HEK293 (cell line): Measurements from ENCODE around the gene DHRS7.
A peak's percentile ranks its signal among the peaks of the same experiment; 100 is the strongest.

Source experiments
- CTCF ChIA-PET: fragments of 350-600 bp; formaldehyde crosslinking; extraction: SDS; loops from one replicate; lab custom pipeline; 2021; ENCODE audit warnings: antibody characterized with exemption; lab: Yijun Ruan, JAX
- POLR2A ChIA-PET: fragments of 300-600 bp; formaldehyde crosslinking; extraction: SDS; loops from one replicate; lab custom pipeline; 2020; ENCODE audit warnings: antibody characterized with exemption, inconsistent platforms; lab: Yijun Ruan, JAX
- H3K27ac ChIP-seq: fragments of 200-500 bp; sonication (Bioruptor generic); 2 replicates; pipeline ENCODE4 v1.5.1; 2014; ENCODE audit warnings: low read depth, low read length, control low read depth, inconsistent platforms; ENCODE audit errors: extremely low read depth
- H3K36me3 ChIP-seq, 2 experiments: fragments of 200-500 bp in 1 of 2; sonication (Bioruptor generic) in 1 of 2; 1 replicate in 1 of 2; 2 replicates in 1 of 2; pipeline ENCODE4 v1.5.1; 2014 to 2017; ENCODE audit warnings: inconsistent platforms in 2 of 2, low read length in 2 of 2; ENCODE audit not compliant: control insufficient read depth in 2 of 2, insufficient read depth in 1 of 2
- H3K4me1 ChIP-seq: fragments of 200-500 bp; sonication (Bioruptor generic); 2 replicates; pipeline ENCODE4 v1.5.1; 2014; ENCODE audit warnings: mild to moderate bottlenecking, low read length, inconsistent platforms; ENCODE audit not compliant: control insufficient read depth, insufficient read depth
- H3K4me3 ChIP-seq: 2 replicates; pipeline ENCODE4 v1.5.1; 2011; ENCODE audit warnings: low read depth, mild to moderate bottlenecking, control low read depth, low read length, moderate library complexity
- H3K9me3 ChIP-seq: fragments of 200-500 bp; sonication (Bioruptor generic); 2 replicates; pipeline ENCODE4 v1.5.1; 2014; ENCODE audit warnings: low read depth, low read length, inconsistent platforms; ENCODE audit not compliant: control insufficient read depth, insufficient read depth
- EGR2 ChIP-seq: fragments of 450-650 bp; formaldehyde crosslinking; IDR thresholded peaks from 2 replicates; pipeline ENCODE4 v1.5.1; 2016; ENCODE audit warnings: low read depth, missing biosample characterization, missing genetic modification characterization
- GLIS1 ChIP-seq: fragments of 450-650 bp; formaldehyde crosslinking; IDR thresholded peaks from 2 replicates; pipeline ENCODE4 v1.5.1; 2016; ENCODE audit warnings: missing biosample characterization, missing genetic modification characterization
- KLF10 ChIP-seq: fragments of 450-650 bp; IDR thresholded peaks from 2 replicates; pipeline ENCODE4 v1.5.1; 2018; ENCODE audit warnings: missing biosample characterization, mild to moderate bottlenecking, missing genetic modification characterization
- KLF8 ChIP-seq: fragments of 450-650 bp; formaldehyde crosslinking; IDR thresholded peaks from 2 replicates; pipeline ENCODE4 v1.5.1; 2016; ENCODE audit warnings: missing biosample characterization, missing genetic modification characterization
- MYNN ChIP-seq: fragments of 450-650 bp; formaldehyde crosslinking; IDR thresholded peaks from 2 replicates; pipeline ENCODE4 v1.5.1; 2016; ENCODE audit warnings: missing biosample characterization, missing genetic modification characterization, borderline replicate concordance
- RBAK ChIP-seq: fragments of 450-650 bp; formaldehyde crosslinking; IDR thresholded peaks from 2 replicates; pipeline ENCODE4 v1.5.1; 2016; ENCODE audit warnings: missing biosample characterization, missing genetic modification characterization
- REPIN1 ChIP-seq: fragments of 450-650 bp; formaldehyde crosslinking; IDR thresholded peaks from 2 replicates; pipeline ENCODE4 v1.5.1; 2017; ENCODE audit warnings: missing biosample characterization, missing genetic modification characterization, low read depth
- ZBTB1 ChIP-seq: fragments of 450-650 bp; formaldehyde crosslinking; IDR thresholded peaks from 2 replicates; pipeline ENCODE4 v1.5.1; 2016; ENCODE audit warnings: missing biosample characterization, missing genetic modification characterization
- ZNF133 ChIP-seq: fragments of 450-650 bp; formaldehyde crosslinking; IDR thresholded peaks from 2 replicates; pipeline ENCODE4 v1.5.1; 2016; ENCODE audit warnings: missing biosample characterization, missing genetic modification characterization
- ZNF146 ChIP-seq: fragments of 450-650 bp; formaldehyde crosslinking; IDR thresholded peaks from 2 replicates; pipeline ENCODE4 v1.5.1; 2016; ENCODE audit warnings: missing biosample characterization, missing genetic modification characterization
- ZNF174 ChIP-seq: fragments of 450-650 bp; formaldehyde crosslinking; IDR thresholded peaks from 2 replicates; pipeline ENCODE4 v1.5.0; 2017; ENCODE audit warnings: missing biosample characterization, mild to moderate bottlenecking, missing genetic modification characterization
- ZNF184 ChIP-seq: fragments of 450-650 bp; IDR thresholded peaks from 2 replicates; pipeline ENCODE4 v1.5.1; 2018; ENCODE audit warnings: missing biosample characterization, mild to moderate bottlenecking, missing genetic modification characterization
- ZNF23 ChIP-seq: fragments of 450-650 bp; formaldehyde crosslinking; IDR thresholded peaks from 2 replicates; pipeline ENCODE4 v1.5.1; 2016; ENCODE audit warnings: missing biosample characterization, missing genetic modification characterization, borderline replicate concordance
- ZNF24 ChIP-seq: fragments of 450-650 bp; formaldehyde crosslinking; IDR thresholded peaks from 2 replicates; pipeline ENCODE4 v1.5.1; 2016; ENCODE audit warnings: missing biosample characterization, missing genetic modification characterization
- ZNF266 ChIP-seq: fragments of 450-650 bp; formaldehyde crosslinking; IDR thresholded peaks from 2 replicates; pipeline ENCODE4 v1.5.1; 2016; ENCODE audit warnings: missing biosample characterization, missing genetic modification characterization, low read depth
- ZNF366 ChIP-seq: fragments of 450-650 bp; formaldehyde crosslinking; conservative IDR thresholded peaks from 2 replicates; pipeline ENCODE4 v1.5.1; 2016; ENCODE audit warnings: missing biosample characterization, missing genetic modification characterization
- ZNF394 ChIP-seq: fragments of 450-650 bp; formaldehyde crosslinking; IDR thresholded peaks from 2 replicates; pipeline ENCODE4 v1.5.1; 2016; ENCODE audit warnings: missing biosample characterization, missing genetic modification characterization, mild to moderate bottlenecking, moderate library complexity, borderline replicate concordance
- ZNF544 ChIP-seq: fragments of 450-650 bp; formaldehyde crosslinking; IDR thresholded peaks from 2 replicates; pipeline ENCODE4 v1.5.0; 2017; ENCODE audit warnings: missing biosample characterization, missing genetic modification characterization
- ZNF555 ChIP-seq: fragments of 450-650 bp; formaldehyde crosslinking; conservative IDR thresholded peaks from 2 replicates; pipeline ENCODE4 v1.5.1; 2017; ENCODE audit warnings: missing biosample characterization, mild to moderate bottlenecking, missing genetic modification characterization, inconsistent platforms
- ZNF596 ChIP-seq: fragments of 450-650 bp; IDR thresholded peaks from 2 replicates; pipeline ENCODE4 v1.5.0; 2018; ENCODE audit warnings: missing biosample characterization, mild to moderate bottlenecking, missing genetic modification characterization, moderate library complexity
- ZNF768 ChIP-seq: fragments of 450-650 bp; formaldehyde crosslinking; IDR thresholded peaks from 2 replicates; pipeline ENCODE4 v1.5.1; 2018; ENCODE audit warnings: missing biosample characterization, mild to moderate bottlenecking, missing genetic modification characterization
- ZNF777 ChIP-seq: fragments of 450-650 bp; formaldehyde crosslinking; IDR thresholded peaks from 2 replicates; pipeline ENCODE4 v1.5.1; 2017; ENCODE audit warnings: missing biosample characterization, missing genetic modification characterization, borderline replicate concordance
- ZNF830 ChIP-seq: fragments of 450-650 bp; IDR thresholded peaks from 2 replicates; pipeline ENCODE4 v1.5.0; 2018; ENCODE audit warnings: missing biosample characterization, missing genetic modification characterization, low read depth, mild to moderate bottlenecking, moderate library complexity
- ZNF837 ChIP-seq: fragments of 450-650 bp; formaldehyde crosslinking; IDR thresholded peaks from 2 replicates; pipeline ENCODE4 v1.5.1; 2016; ENCODE audit warnings: missing biosample characterization, missing genetic modification characterization
- TF ChIP-seq, protein P1 (sequence below): fragments of 450-650 bp; formaldehyde crosslinking; conservative IDR thresholded peaks from 2 replicates; pipeline ENCODE4 v1.5.1; 2016; ENCODE audit warnings: low read depth, missing biosample characterization, missing genetic modification characterization
- TF ChIP-seq, protein P2 (sequence below): fragments of 450-650 bp; formaldehyde crosslinking; IDR thresholded peaks from 2 replicates; pipeline ENCODE4 v1.5.1; 2016; ENCODE audit warnings: missing biosample characterization, missing genetic modification characterization
- TF ChIP-seq, protein P3 (sequence below): fragments of 450-650 bp; formaldehyde crosslinking; IDR thresholded peaks from 2 replicates; pipeline ENCODE4 v1.5.1; 2017; ENCODE audit warnings: missing biosample characterization, missing genetic modification characterization
- TF ChIP-seq, protein P4 (sequence below): fragments of 450-650 bp; formaldehyde crosslinking; IDR thresholded peaks from 2 replicates; pipeline ENCODE4 v1.5.1; 2016; ENCODE audit warnings: missing biosample characterization, missing genetic modification characterization

Gene DHRS7

DNA sequence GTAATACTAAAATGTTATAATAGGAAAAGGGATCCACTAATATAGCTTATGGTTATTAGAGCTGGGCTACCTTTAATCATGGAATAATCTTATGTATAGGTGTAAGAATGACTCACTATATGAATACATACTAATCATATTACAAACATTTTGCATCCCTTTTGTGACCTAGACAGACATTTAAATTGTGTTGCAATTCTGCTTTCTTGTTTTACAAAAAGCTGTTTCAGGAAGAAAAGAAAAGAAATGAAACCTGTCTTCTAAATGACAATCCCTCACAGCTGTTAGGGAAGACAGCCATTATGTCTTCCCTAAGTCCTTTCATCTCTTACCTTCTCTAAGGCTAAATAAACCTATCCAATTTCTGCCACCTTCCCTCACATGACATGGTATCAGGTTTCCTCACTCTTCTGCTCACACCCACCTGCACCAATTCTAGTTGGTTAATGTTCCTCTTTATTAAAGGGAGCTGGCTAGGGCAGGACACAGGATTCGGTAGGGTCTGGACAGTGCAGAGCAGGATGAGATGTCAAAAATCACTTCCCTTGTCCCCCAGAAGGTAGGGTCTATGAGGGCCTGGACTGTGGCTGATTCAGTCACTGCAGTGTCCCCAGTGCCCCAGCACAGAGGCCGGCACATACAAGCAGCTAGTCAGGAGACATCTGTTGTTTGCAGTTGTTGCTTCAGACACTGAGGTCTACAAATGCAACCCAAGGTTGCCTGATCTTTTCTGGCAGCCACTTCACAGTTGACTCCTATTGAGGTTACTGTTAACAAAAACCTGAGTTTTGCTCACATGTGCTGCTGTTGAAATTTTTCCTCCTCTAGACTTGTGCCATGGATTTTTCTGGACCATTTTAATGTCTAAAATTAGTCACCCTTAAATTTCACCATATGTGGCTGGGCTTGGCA, 3.7 kb downstream of the DHRS7 start (continued):
- TF ChIP-seq, protein P1, sequence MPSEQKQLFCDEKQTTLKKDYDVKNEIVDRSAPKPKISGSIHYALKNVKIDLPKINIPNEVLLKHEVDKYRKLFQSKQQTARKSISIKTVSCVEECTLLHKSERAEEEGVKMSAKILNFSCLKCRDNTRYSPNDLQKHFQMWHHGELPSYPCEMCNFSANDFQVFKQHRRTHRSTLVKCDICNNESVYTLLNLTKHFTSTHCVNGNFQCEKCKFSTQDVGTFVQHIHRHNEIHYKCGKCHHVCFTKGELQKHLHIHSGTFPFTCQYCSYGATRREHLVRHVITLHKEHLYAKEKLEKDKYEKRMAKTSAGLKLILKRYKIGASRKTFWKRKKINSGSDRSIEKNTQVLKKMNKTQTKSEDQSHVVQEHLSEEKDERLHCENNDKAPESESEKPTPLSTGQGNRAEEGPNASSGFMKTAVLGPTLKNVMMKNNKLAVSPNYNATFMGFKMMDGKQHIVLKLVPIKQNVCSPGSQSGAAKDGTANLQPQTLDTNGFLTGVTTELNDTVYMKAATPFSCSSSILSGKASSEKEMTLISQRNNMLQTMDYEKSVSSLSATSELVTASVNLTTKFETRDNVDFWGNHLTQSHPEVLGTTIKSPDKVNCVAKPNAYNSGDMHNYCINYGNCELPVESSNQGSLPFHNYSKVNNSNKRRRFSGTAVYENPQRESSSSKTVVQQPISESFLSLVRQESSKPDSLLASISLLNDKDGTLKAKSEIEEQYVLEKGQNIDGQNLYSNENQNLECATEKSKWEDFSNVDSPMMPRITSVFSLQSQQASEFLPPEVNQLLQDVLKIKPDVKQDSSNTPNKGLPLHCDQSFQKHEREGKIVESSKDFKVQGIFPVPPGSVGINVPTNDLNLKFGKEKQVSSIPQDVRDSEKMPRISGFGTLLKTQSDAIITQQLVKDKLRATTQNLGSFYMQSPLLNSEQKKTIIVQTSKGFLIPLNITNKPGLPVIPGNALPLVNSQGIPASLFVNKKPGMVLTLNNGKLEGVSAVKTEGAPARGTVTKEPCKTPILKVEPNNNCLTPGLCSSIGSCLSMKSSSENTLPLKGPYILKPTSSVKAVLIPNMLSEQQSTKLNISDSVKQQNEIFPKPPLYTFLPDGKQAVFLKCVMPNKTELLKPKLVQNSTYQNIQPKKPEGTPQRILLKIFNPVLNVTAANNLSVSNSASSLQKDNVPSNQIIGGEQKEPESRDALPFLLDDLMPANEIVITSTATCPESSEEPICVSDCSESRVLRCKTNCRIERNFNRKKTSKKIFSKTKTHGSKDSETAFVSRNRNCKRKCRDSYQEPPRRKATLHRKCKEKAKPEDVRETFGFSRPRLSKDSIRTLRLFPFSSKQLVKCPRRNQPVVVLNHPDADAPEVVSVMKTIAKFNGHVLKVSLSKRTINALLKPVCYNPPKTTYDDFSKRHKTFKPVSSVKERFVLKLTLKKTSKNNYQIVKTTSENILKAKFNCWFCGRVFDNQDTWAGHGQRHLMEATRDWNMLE, result no peak
- TF ChIP-seq ZNF394 (tag by site-specific recombination), result no peak
- no peak for TF ChIP-seq GLIS1 (tag by site-specific recombination)
- TF ChIP-seq, protein P2, sequence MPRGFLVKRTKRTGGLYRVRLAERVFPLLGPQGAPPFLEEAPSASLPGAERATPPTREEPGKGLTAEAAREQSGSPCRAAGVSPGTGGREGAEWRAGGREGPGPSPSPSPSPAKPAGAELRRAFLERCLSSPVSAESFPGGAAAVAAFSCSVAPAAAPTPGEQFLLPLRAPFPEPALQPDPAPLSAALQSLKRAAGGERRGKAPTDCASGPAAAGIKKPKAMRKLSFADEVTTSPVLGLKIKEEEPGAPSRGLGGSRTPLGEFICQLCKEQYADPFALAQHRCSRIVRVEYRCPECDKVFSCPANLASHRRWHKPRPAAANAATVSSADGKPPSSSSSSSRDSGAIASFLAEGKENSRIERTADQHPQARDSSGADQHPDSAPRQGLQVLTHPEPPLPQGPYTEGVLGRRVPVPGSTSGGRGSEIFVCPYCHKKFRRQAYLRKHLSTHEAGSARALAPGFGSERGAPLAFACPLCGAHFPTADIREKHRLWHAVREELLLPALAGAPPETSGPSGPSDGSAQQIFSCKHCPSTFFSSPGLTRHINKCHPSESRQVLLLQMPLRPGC, result no peak
- no peak for TF ChIP-seq ZNF266 (tag by site-specific recombination)
- TF ChIP-seq ZNF146 (tag by site-specific recombination), result no peak
- TF ChIP-seq ZNF830, result no peak
- TF ChIP-seq, protein P3, sequence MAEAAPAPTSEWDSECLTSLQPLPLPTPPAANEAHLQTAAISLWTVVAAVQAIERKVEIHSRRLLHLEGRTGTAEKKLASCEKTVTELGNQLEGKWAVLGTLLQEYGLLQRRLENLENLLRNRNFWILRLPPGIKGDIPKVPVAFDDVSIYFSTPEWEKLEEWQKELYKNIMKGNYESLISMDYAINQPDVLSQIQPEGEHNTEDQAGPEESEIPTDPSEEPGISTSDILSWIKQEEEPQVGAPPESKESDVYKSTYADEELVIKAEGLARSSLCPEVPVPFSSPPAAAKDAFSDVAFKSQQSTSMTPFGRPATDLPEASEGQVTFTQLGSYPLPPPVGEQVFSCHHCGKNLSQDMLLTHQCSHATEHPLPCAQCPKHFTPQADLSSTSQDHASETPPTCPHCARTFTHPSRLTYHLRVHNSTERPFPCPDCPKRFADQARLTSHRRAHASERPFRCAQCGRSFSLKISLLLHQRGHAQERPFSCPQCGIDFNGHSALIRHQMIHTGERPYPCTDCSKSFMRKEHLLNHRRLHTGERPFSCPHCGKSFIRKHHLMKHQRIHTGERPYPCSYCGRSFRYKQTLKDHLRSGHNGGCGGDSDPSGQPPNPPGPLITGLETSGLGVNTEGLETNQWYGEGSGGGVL, result no peak
- 0 out of 2 replicates have a peak, but pooled peaks have one; percentile 12 for TF ChIP-seq EGR2
- no peak for TF ChIP-seq ZNF133
- TF ChIP-seq ZNF544 (tag by site-specific recombination), result no peak
- TF ChIP-seq ZBTB1 (tag by site-specific recombination), result no peak
- TF ChIP-seq, all 188 proteins: peak for 9

DNA sequence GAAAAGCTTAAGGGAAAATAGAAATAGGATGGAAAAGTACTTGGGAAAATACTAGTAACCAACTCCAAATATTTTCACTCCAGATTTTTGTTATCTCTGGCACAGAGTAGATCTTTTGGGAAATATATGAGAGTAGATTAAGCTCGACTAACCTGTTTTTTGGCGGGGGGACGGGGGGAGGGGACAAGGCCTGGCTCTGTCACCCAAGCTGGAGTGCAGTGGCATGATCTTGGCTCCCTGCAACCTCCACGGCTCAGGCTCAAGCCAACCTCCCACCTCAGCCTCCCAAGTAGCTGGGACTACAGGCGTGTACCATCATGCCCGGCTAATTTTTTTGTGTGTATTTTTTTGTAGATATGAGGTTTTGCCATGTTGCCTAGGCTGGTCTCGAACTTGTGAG, 4.8 kb downstream of the DHRS7 start:
- 0 out of 3 replicates have a peak, but pooled peaks cover 0 to under 1% of the 10 kb centered on the region in 2 experiments for H3K36me3 ChIP-seq
- CTCF ChIA-PET, result interaction anchor here (0.6 to 1.1 kb wide), 4 partner anchors 97 to 420 kb away, joined by 3 to 7 read pairs (median 4); no protein-coding TSS in a partner anchor
- no peaks in the 10 kb centered on the region for H3K9me3 ChIP-seq
- POLR2A ChIA-PET, result no interaction called here
- peaks cover 15% of the 10 kb centered on the region for H3K4me1 ChIP-seq
- H3K27ac ChIP-seq, result no peak overlapping the region
- H3K4me3 ChIP-seq, result no peak overlapping the region
- TF ChIP-seq ZNF555 (tag by site-specific recombination), result no peak
- no peak for TF ChIP-seq ZNF24
- TF ChIP-seq MYNN (tag by site-specific recombination), result no peak
- no peak for TF ChIP-seq ZNF596 (tag by site-specific recombination)
- no peak for TF ChIP-seq ZNF768 (tag by site-specific recombination)
- no peak for TF ChIP-seq RBAK (tag by site-specific recombination)
- no peak for TF ChIP-seq ZNF23 (tag by site-specific recombination)
- TF ChIP-seq KLF8 (tag by site-specific recombination), result no peak
- no peak for TF ChIP-seq ZNF837 (tag by site-specific recombination)
- TF ChIP-seq ZNF777 (tag by site-specific recombination), result no peak
- TF ChIP-seq, protein P4, sequence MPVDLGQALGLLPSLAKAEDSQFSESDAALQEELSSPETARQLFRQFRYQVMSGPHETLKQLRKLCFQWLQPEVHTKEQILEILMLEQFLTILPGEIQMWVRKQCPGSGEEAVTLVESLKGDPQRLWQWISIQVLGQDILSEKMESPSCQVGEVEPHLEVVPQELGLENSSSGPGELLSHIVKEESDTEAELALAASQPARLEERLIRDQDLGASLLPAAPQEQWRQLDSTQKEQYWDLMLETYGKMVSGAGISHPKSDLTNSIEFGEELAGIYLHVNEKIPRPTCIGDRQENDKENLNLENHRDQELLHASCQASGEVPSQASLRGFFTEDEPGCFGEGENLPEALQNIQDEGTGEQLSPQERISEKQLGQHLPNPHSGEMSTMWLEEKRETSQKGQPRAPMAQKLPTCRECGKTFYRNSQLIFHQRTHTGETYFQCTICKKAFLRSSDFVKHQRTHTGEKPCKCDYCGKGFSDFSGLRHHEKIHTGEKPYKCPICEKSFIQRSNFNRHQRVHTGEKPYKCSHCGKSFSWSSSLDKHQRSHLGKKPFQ, result no peak
- TF ChIP-seq ZNF366 (tag by site-specific recombination), result no peak
- TF ChIP-seq KLF10 (tag by site-specific recombination), result no peak
- no peak for TF ChIP-seq ZNF184 (tag by site-specific recombination)
- no peak for TF ChIP-seq ZNF174 (tag by site-specific recombination)
- TF ChIP-seq REPIN1 (tag by site-specific recombination), result no peak
